ENCODE results near the gene SMG6. TPM values are rescaled to one million over a fixed set of nuclear protein-coding genes. Genes with fewer than 3 reads are reported as not detected.

Gene SMG6
- total and polyA plus RNA-seq, 2 of the 13 experiments (the other 11 are each of a cell fraction or from before 2014, with no cell fraction given), result 4.6 to 14.6 TPM

DNA sequence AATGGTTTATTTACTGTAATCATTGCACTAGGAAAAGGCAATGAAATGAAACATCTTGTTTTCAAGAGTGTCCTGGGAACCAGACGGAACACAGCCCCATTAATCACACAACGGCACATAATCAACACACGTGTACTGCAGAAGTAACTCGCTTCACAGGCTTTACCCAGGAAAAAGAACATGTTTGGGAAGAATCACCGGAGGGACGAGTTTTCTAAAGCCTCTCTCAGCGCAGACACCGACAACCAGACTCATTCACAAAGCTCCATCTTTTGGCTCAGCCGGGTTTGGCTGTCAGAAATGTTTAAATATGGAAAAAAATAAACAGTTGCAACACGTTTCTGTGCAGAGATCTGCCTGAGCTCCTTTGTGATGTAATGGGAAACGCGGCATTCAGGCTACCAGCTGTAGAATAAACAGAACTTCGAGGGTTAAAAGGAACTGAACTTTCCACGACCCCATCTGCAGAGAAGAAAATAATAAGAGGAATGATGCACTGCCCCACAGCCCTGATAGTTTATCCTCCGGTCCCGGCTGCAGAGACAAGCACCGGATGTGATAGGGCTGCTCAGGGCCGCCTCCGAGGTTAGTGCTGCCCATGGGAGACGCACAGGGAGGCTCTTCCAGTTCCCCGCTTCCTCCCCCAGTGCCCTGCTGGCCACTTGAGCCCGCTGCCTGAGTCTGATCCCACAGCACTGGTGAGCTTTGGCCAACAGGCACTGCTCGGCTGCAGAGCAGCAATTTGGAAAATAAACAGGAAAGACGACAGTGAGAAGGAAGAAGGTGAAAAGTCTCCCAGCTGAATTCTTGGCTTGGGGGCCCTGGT, 128.9 kb downstream of the SMG6 start (continued):
- no peak for TF ChIP-seq ZNF263 (CRISPR knock-in tag; IDR thresholded peaks at IDR 0.05)
- TF ChIP-seq, protein P1, sequence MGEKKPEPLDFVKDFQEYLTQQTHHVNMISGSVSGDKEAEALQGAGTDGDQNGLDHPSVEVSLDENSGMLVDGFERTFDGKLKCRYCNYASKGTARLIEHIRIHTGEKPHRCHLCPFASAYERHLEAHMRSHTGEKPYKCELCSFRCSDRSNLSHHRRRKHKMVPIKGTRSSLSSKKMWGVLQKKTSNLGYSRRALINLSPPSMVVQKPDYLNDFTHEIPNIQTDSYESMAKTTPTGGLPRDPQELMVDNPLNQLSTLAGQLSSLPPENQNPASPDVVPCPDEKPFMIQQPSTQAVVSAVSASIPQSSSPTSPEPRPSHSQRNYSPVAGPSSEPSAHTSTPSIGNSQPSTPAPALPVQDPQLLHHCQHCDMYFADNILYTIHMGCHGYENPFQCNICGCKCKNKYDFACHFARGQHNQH (CRISPR knock-in tag; IDR thresholded peaks at IDR 0.05), result peak; percentile 79
- no peak for TF ChIP-seq ZNF337 (CRISPR knock-in tag; IDR thresholded peaks at IDR 0.05; ENCODE audit: borderline replicate concordance, low read depth)
- no peak for TF ChIP-seq ZFX (CRISPR knock-in tag; IDR thresholded peaks at IDR 0.05; ENCODE audit: low read depth)
- TF ChIP-seq, protein P2, sequence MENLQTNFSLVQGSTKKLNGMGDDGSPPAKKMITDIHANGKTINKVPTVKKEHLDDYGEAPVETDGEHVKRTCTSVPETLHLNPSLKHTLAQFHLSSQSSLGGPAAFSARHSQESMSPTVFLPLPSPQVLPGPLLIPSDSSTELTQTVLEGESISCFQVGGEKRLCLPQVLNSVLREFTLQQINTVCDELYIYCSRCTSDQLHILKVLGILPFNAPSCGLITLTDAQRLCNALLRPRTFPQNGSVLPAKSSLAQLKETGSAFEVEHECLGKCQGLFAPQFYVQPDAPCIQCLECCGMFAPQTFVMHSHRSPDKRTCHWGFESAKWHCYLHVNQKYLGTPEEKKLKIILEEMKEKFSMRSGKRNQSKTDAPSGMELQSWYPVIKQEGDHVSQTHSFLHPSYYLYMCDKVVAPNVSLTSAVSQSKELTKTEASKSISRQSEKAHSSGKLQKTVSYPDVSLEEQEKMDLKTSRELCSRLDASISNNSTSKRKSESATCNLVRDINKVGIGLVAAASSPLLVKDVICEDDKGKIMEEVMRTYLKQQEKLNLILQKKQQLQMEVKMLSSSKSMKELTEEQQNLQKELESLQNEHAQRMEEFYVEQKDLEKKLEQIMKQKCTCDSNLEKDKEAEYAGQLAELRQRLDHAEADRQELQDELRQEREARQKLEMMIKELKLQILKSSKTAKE (CRISPR knock-in tag; IDR thresholded peaks at IDR 0.05; ENCODE audit: borderline replicate concordance), result peak; percentile 85; the same call in 1 of the 2 replicates
- peak; percentile 44 for TF ChIP-seq XRCC5 (optimal IDR thresholded peaks at IDR 0.05; ENCODE audit: low read length)
- TF ChIP-seq ZNF12 (CRISPR knock-in tag; IDR thresholded peaks at IDR 0.05), result peak; percentile 49; the same call in 1 of the 2 replicates
- peak; percentile 78 for TF ChIP-seq SRSF1 (optimal IDR thresholded peaks at IDR 0.05; ENCODE audit: low read depth, low read length)
- no peak for TF ChIP-seq ZEB1 (IDR thresholded peaks at IDR 0.05; ENCODE audit: insufficient replicate concordance, low read depth)
- TF ChIP-seq JARID2 (CRISPR knock-in tag; IDR thresholded peaks at IDR 0.05; ENCODE audit: insufficient replicate concordance), result peak; percentile 23
- TF ChIP-seq ZNF768 (CRISPR knock-in tag; IDR thresholded peaks at IDR 0.05), result no peak
- TF ChIP-seq ZNF280D (CRISPR knock-in tag; IDR thresholded peaks at IDR 0.05), result 0 out of 2 replicates have a peak, but pooled peaks have one; percentile 66
- TF ChIP-seq MBNL3 (CRISPR knock-in tag; conservative IDR thresholded peaks at IDR 0.05), result no peak
- TF ChIP-seq FOXP1 (IDR thresholded peaks at IDR 0.05), result 0 out of 2 replicates have a peak, but pooled peaks have one; percentile 13
- peak; percentile 81 for TF ChIP-seq FOXP1 (CRISPR knock-in tag; IDR thresholded peaks at IDR 0.05)
- TF ChIP-seq SMAD9 (CRISPR knock-in tag; IDR thresholded peaks at IDR 0.05), result no peak
- TF ChIP-seq TEF (CRISPR knock-in tag; IDR thresholded peaks at IDR 0.05), result no peak
- TF ChIP-seq NONO (IDR thresholded peaks at IDR 0.05), result no peak
- TF ChIP-seq NONO (CRISPR knock-in tag; conservative IDR thresholded peaks at IDR 0.05), result peak; percentile 72
- no peak for TF ChIP-seq RELA (CRISPR knock-in tag; IDR thresholded peaks at IDR 0.05)
- TF ChIP-seq, protein P3, sequence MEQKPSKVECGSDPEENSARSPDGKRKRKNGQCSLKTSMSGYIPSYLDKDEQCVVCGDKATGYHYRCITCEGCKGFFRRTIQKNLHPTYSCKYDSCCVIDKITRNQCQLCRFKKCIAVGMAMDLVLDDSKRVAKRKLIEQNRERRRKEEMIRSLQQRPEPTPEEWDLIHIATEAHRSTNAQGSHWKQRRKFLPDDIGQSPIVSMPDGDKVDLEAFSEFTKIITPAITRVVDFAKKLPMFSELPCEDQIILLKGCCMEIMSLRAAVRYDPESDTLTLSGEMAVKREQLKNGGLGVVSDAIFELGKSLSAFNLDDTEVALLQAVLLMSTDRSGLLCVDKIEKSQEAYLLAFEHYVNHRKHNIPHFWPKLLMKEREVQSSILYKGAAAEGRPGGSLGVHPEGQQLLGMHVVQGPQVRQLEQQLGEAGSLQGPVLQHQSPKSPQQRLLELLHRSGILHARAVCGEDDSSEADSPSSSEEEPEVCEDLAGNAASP (CRISPR knock-in tag; IDR thresholded peaks at IDR 0.05; ENCODE audit: borderline replicate concordance), result peak; percentile 46
- peak; percentile 50 for TF ChIP-seq FOSL2 (CRISPR knock-in tag; IDR thresholded peaks at IDR 0.05)

Data from HepG2 (cell line).